IPS DF 4.7 (cell line): ENCODE data around the gene JAKMIP1.
"Not testable (repeated sequence)": the region's sequence is repeated elsewhere in the genome, so short reads cannot be mapped to it uniquely, and the experiment has no call there.

Experiments used
- DNase-seq: peaks from one replicate; pipeline ENCODE4 v3.0.0-alpha.2; 2013; ENCODE audit warnings: low spot score; ENCODE audit errors: extremely low read depth

The JAKMIP1 gene

DNA sequence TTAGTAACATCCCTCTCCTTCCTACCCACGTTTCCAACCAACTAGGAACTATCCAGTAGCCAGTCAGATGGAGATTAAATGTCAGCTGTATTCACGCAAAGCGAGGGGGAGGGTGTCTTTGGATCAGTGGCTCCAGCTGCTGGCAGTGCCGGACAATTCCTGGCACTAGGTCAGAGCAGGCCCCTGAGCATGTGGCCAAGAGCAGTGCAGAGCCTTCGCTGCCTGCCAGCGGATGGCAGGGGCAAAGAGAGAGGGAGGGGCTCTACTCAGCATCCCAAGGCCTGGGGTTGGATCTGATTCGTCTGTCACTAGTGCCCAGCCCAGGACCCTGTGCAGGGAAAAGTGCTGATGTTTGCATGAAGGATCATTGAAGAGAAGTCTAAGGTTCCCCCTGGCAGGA, 28.7 kb upstream of the JAKMIP1 start:
- DNase-seq = no peak

DNA sequence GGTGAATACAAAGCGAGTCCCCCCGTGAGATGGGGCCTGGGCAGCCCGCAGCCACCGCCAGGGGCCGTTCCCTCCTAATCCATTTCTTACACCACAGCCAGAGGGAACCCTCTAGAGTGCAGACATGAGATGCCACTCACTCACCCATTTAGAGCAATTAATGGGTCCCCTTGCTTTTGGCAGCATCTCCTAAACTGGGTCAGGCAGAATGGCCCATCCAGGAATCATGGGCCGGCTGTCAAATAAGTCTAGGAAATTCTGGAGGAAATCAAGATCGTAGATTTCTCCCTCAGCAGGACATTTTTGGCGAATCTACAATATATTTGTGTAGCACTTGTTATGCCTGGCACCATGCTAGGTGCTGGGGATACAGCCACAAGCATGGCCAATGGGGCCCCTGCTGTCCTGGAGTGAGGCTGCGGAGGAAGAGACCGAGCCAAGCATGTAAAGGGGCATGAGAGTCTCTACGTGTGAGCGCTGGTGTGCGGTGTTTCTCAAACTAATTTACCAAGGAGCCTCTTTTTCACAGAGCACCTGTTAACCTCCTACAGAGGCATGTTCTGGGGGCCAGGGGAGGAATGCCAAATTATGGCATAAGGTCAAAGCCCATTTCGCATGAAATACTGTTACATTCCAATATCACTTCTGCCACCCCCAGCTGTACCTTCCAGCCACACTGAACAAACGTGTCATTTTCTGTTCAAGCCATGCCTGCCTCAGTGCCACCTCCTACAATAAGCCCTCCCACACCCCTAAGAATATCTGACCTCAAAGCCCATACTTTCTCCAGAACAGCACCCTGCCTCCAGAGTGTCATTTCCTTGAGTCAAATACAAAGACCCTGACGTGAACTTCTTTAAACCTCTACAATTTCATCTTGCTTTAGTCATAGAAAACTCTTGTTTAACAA, 28.1 kb upstream of the JAKMIP1 start:
- no peak for DNase-seq

DNA sequence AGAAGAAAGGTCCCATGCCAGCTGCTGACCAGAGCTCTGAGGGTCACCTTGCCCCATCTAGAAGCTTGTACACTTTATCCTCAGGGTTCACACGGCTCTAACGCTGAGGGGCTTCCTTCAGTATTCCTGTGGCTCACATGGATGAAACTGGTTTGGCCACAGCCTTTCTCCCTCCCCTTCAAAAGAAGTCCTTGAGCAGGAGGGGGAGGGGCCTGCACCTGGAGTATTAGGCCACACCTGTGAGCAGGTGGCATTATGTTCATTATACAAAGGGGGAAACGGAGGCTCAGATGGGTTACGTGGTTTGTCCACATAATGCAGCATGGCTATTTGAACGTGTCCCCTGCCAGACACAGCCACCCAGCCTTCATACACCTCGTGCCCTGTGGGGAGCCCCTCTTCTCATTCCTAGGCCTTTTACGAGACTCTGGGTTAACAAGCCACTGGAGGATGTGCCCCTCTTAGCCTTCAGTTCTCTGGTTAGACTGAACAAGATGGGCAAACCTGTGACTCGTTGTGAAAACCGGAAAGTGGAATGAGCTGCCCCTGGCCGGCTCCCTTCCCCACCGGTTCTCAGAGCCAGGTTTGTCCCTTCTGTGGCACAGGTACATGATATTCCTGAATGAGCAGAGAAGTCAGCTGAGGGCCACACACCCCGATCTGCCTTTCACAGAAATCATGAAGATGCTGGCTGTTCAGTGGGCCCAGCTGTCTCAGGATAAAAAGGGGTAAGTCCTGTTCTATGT, 27.2 kb upstream of the JAKMIP1 start:
- DNase-seq = no peak

DNA sequence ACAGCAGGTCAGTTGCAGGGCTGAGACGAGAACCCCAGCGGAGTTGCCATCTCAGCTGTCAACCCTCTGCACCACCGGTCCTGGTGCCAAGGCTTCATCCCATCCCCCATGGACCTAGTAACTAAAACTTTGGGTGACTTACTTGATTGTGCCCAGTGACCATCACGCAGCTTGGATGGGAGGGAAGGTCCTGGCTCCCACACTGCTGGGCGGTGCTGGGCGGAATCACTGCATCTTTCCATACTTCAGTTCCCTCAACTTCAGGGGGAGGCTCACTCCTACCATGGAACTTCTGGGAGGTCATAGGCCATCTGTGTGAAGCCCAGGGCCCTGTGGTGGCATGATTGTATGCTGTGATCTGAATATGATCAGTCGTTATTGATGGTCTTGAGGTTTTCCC, 26.2 kb upstream of the JAKMIP1 start:
- DNase-seq = no peak

DNA sequence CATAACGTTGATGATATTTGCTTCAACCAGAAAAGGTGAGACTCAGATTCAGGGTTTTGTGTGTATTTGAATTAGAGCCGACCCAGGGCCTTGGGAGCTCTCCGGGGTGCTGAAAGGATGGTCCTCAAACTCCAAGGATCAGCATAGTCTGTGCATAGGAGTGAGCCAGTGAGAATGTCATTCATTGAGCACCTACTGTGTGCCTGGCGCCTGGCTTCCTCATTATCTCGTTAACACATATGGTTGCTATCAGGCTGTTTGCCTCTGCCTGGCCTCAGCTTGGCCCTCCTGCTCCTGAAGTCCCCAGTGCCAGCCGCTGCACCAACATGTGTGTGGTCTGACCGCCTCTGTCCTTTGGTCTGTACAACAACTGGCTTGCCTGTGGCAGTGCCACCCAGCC, 25.1 kb upstream of the JAKMIP1 start:
- DNase-seq = no peak

DNA sequence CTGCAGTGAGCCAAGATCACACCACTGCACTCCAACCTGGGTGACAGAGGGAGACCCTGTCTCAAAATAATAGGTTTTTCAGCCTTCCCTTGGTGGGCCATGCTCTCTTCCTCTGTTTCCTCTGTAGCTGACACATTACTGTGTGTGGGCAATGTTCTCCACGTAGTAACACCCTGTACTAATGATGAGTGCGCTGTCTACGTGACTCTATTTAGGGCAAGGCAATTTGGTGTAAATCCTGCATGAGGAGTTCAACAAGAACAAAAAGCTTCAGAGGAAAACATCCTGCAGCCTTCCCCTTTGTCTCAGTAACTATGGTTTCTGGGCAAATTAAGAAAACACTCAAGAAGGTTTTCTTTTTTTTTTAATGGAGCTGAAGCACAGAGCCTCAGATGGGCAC, 24.4 kb upstream of the JAKMIP1 start:
- DNase-seq = no peak

DNA sequence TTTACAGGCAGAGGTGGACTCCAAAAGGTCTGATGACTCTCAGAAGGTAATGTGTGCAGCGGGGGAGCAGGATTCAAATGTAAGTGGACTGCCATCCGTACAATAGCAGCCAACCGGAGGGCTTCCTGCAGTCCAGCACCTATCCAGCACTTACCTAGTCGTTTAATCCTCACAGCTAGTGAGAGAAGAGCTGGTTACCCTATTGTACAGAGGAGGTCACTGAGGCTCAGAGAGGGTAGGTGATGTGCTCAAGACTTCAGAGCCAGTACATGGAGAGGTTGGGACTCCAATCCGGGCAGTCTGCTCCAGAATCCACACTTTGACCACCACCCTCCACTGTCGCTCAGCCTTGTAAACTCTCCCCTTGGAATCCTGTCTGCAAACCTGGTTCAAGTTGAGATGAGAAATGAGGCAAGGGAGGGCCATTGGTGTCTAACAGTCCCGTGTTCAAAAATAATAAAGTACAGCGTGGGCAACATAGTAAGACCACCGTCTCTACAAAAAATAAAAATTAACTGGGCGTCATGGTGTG, 22.5 kb upstream of the JAKMIP1 start:
- DNase-seq = no peak

DNA sequence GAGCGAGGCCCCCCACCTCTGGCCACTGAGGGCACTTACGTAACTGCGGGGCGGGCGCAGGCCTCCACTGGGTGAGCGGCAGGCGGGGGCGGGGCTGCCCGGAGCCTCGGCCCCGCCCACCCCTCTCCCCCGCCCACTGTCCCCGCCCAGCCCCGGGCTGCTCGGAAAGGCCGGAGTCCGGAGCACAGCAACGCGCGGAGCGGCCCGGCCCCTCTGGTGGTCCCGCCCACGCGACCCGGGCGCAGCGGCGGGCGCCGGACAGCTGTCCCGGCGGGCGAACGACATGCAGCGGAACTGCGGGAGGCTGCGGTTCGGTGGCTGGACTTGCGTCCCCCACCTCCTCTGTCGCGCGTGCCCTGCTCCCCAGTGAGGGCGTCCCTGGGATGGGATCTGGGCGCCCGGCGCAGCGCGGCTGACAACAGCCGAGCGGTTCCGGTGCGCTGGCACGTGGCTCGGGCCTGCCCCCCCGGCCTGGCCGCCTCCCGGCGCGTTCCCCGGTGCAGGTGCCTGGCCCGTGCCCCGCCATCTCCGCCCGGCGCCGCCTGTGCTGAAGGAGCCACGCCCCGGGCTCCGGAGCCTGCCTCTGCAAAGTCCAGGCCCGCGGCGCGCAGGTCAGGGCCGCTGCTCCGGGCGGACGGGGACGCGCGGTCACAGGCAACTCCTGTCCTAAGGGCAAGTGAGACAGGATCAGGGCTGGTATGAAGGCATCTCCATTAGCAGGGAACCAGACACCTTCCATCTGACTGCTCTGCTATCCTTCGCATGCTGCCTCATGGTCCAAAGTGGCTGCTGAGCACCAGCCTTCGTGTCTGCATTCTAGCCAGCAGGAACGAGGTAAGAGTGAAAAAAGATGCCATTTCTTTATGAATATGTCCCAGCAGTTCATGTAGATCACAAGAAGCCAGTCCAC, 21.8 kb upstream of the JAKMIP1 start:
- no peak for DNase-seq

DNA sequence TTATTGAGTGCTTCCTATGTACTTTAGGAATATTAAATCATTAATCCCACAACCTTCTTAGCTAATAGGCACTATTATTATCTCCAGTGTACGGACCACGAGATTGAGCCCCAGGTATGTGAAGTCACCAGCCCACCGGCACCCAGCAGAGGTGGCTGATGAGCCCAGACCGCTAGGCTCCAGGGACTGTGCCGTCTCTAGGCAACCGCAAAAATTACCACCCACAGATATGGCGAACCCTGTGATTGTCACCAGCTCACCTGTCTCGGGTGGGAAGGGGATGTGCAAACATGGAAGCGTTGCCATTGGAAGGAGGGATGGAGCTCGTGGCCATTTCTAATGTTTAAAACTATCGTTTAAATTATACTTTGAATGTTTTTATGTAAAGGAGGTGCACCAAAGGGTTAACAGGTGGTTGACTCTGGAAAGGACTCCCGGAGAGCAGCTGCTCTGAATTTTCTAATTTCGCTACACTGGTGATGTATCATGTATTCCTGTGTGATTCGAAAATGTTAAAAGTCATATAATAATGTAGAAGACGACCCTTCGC, 21.0 kb upstream of the JAKMIP1 start:
- DNase-seq = no peak

DNA sequence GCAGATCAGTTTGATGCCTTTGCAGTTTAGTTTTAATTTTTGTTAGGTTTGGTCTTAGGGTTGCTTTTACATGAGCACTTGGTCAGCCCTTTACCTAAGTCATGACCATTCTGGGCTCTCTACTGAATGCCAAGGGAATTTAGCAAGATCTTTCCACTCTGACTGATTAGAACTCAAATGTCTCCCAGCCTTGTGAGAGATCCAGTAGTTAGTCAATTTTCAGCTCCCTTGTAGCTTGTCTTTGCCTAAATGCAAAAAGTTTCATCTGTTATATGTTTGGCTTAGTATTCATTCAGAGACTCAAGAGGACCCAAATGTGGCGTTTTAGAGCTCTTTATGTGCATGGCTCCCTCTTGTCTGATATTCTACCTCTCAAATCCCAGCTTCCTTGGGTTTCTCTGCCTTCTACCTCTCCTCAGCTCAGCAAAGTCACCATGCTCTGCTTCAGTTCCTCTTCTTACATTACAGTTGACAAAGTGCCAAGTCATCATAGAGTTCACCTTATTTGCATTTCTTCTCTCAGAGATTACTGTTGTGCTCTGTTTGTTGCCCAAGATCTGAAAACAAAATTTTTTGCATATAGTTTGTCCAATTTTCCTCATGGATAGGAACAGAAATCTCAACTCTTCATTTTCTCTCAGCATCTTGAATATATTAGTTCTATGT, 17.5 kb upstream of the JAKMIP1 start:
- no peak for DNase-seq

DNA sequence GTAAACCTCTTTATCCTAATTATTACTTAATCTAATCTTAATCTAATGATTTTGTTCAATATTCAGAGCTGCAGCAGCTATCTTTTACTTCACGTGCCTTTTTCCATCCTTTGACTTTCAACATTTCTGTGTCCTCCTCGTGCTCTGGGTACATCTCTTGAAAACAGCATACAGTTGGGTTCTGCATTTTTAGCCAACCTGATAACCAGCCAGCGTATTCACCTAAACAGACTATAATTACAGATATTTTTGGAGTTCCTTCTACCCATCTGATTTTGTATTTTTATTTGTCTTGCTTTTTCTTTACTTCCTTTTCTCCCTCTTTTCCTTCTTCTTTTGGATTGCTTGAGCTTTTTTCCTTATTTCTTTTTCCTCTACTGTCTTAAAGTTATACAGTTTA, 16.2 kb upstream of the JAKMIP1 start:
- no peak for DNase-seq

DNA sequence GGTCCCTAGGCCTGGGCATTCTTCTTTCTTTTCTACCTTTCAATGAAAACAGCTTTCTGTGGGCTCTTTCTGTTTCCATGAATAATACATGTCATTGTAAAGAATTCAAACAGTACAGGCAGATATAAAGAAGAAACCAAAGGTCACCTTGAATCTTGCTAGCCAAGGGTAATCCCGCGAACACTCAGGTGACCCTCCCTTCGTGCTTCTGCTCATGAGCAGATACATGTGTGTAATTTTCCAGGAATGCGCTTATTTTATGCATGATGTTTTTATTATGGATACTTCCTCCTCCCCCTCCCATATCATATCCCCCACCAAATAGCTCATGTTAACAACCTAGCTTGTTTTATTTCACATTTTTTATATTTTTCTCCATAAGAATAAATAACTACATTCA, 9.6 kb upstream of the JAKMIP1 start:
- no peak for DNase-seq

DNA sequence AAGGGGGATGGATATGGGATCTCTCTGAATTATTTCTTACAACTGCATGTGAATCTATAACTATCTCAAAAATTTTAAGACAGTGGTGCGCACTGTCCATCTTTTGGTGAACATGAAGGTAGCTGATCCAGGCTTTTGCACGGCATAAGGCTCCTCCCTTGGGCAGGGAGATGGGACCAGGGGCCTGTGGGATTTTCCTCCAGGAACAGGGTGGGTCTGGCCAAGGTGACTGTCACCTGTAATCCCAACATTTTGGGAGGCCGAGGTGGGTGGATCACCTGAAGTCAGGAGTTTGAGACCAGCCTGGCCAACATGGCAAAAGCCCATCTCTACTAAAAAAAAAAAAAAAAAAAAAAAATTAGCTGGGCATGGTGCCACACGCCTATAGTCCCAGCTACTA, 8.9 kb upstream of the JAKMIP1 start:
- not testable (repeated sequence) for DNase-seq

DNA sequence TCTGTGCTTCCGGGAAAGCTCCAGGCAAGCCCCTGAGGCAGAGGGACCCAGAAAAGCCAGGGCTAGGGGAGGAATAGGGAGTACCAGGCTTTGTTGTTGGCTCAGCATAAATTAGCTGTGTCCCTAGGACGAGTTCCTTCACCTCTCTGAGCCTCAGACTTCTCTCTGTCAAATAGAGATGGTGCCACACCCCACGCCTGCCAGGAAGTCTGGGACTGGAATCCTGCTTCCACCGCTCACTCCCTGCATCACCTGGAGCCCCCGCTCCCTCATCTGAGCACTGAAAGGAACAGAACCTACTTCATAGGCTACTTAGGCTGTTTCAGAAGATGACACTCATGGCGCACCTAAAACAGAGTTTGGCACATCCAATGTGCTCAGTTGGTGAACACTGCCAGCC, 8.1 kb upstream of the JAKMIP1 start:
- DNase-seq = no peak

DNA sequence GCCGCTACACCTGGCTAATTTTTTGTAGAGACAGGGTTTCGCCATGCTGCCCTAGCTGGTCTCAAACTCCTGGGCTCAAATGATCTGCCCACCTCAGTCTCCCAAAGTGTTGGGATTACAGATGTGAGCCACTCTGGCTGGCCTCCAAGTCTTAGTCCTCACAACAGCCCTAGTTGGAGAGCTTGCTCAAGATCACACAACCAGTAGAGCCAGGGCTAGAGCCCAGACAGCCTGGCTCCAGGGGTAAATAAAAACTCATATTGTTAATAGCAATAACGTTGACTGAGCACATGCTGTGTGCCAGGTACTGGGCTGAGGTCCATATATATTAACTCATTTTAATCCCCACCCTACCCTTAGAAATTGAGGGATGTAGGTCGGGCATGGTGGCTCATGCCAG, 7.3 kb upstream of the JAKMIP1 start:
- DNase-seq = no peak

DNA sequence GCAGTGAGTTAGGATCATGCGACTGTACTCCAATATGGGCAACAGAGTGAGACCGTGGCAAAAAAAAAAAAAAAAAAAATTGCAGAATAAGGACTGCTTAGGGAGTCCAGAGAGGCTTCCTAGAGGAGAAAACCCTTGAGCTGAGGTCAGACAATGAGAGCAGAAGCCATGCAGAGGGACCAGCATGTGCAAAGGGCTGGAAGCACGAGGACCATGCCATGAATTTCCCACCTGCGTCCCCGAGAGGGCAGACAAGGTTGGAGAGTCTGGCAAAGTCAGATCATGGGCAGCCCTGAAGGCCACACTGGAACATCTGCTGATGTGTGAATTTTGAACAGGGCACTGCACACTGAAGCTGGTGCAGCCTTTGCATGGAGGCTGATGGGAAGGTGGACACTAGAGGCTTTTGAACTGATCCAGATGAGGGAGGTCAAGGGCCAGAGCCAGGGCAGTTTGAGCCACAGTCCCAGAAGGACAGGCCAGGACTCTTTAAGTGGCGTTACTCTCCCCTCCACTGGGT, 6.5 kb upstream of the JAKMIP1 start:
- DNase-seq = no peak

DNA sequence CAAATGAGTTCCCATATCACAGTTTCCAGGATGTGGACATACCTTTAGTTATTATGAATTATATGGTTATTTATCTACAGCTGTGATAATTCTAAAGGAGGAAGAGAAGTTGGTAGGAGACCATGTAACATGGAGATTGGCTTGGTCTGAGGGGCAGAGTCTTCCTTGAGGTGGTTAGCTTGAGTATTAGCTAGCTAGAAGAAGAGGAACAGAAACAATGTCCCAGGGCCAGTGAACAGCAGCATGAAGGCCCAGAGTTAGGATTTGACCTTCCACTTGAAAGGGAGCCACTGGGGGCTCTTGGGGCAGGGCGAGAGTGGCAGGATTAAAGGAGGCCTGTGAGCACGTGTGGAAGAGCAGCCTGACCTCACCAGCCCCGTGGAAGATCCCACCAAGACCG, 5.6 kb upstream of the JAKMIP1 start:
- DNase-seq = no peak

DNA sequence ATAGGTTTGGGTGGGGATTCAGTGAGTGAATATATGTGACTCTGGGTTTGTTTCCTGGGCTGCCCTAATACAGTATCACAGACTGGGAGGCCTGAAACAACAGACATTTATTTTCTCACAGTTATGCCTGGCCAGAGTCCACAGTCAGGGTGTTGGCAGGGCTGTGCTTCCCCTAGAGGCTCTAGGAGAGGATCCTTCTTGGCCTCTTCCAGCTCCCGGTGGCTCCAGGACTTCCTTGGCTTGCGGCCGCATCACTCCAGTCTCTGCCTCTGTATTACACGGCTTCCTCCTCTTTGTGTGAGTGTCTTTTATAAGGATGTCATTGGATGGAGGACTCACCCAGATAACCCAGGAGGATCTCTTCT, 5.2 kb upstream of the JAKMIP1 start:
- no peak for DNase-seq

DNA sequence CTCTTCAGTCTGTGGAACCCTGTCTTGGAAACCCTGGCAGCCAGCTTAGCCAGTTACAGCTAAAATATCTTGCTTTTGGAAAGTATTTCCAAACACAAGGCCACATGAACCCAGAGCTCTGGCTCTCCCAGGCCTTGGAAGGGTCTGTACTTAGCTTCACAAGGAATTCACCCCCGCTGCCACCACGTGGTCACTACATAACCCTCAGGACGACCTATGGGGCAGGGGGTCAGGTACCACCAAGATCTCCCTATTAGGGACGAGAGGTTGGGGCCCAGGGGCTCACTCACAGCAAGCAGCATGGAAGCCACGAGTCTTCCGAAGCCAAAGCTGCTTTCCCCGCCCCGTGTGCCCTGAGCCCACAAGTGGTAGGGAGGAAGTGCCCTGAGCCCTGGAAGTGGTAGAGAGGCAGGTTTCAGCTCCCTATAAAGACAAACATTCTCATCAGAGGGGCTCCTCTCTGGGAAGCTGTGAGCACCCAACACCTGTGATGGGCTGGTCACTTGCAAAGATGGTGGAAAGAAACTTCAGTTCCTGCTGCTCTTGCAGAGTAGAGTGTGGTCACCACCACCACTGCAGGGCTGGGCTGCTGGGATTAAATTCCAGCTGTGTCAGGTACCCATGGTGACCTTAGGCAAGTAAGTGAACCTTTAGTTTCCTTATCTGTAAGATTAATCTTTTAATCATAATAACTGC, 4.7 kb upstream of the JAKMIP1 start:
- no peak for DNase-seq

DNA sequence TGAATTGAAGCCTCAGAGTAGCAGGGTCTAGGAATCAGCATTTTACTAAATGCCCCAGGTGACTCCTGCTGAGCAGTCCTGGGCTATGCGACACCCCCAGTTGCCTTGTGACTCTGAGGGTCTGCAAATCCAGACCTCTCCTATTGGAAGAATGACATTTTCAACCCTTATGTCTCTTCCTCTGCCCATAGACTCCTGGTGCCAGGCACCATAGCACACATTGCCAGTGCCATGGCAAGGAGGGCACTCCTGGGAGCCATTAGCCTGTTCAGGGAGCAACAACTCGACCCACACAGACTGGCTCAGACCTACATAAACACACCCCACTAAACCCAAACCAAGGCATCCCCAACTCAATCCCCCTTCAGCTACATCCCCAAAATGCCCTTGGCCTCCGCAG, 3.7 kb upstream of the JAKMIP1 start:
- no peak for DNase-seq
